ENCODE results near the gene C12orf56.
"Not testable (repeated sequence)": the region's sequence is repeated elsewhere in the genome, so short reads cannot be mapped to it uniquely, and the experiment has no call there.

The C12orf56 gene

DNA sequence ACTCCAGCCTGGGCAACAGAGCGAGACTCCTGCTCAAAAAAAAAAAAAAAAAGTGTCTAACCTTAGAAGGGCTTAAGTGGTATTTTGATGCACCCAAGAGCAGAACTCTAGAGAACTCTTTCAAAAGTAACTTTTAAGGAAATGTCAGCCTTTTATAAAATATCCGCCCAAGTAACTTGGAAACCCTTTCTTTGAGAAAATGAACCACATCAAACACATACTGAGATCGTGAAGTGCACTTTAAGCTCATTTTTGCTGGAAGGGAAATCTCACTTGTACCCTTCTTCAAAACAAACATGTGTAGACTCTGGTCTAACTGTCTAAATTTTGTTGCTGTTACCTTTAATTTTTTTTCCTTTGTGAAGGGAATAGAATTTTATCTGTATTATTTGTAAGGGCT lies 5.5 kb downstream of the C12orf56 start:
- DNase-seq: no peak

DNA sequence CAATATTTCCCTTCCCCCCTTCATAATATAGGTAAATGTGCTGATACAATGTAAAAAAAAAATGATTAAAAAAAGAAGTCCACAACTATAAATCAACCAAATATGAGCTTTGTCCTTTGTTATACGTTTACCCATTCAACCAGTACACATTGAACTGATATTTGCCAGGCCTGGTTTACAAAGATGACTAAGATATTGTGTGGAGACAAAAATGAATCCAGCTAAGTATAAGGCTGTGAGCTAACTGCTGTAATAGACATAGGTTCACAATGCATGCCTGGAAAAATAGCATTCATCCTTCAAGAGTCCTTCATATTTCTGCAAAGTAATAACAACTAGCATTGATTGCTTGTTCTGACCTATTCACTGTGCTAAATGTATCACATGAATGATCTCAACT lies 6.9 kb downstream of the C12orf56 start:
- DNase-seq: no peak

DNA sequence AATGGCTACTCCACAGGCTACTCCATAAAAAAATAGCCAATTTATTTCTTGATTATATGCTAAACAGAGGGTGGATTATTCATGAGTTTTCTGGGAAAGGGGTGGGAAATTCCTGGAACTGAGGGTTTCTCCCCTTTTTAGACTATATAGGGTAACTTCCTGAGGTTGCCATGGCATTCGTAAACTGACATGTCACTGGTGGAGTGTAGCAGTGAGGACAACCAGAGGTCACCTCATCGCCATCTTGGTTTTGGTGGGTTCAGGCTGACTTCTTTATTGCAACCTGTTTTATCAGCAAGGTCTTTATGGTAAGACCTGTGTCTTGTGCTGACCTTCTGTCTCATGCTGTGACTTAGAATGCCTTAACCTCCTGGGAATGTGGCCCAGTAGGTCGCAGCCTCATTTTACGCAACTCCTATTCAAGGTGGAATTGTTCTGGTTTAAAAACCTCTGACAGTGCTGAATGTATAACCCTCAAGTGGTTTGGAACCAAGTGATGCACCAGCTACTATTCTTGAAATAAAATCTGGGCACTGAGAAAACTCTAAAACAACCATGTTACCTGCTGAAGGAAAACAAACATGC lies 27.7 kb downstream of the C12orf56 start:
- no peak for DNase-seq

DNA sequence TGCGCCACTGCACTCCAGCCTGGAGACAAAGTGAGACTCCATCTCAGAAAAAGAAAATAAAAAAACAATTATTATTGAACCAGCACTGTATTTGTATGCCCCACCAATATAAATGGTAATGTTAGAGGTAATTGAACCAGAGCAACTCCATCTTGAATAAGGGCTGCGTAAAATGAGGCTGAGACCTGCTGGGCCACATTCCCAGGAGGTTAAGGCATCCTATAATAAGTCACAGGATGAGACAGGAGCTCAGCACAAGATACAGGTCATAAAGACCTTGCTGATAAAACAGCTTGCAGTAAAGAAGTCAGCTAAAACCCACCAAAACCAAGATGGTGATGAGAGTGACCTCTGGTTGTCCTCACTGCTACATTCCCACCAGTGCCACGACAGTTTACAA lies 29.4 kb downstream of the C12orf56 start:
- not testable (repeated sequence) for DNase-seq

GRCh38 chr12:64356209-64356608 lies 34.3 kb downstream of the C12orf56 start:
- not testable (repeated sequence) for DNase-seq

- DNase-seq: no peak
Measured at GRCh38 chr12:64352181-64352580, 38.4 kb downstream of the C12orf56 start.

DNA sequence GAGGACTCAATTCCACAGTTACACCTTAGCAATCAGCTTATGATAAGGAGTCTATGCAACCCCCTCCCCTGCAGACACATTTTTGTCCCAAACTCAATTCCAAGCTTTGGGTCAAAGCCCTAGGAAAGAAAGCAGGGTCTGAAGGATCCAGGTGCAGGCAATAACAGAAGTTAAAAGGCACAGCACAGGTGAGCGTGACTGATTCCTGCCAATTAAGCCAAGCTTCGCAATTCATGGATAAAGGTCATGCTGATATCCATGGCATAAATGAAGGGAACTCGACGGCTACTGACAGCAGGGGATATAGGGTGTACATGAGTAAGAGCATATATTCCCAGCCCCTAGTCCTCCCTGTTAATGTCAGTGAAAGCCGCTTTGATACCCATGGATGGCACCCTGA lies 39.3 kb downstream of the C12orf56 start:
- no peak for DNase-seq

- no peak for DNase-seq
Measured at GRCh38 chr12:64347630-64348029, 42.9 kb downstream of the C12orf56 start.

GRCh38 chr12:64344631-64345030 lies 45.9 kb downstream of the C12orf56 start:
- DNase-seq: not testable (repeated sequence)

GRCh38 chr12:64340546-64340945 lies 50.0 kb downstream of the C12orf56 start:
- DNase-seq: not testable (repeated sequence)

GRCh38 chr12:64335886-64336466 lies 54.6 kb downstream of the C12orf56 start:
- no peak for DNase-seq

GRCh38 chr12:64332938-64333337 lies 57.6 kb downstream of the C12orf56 start:
- no peak for DNase-seq

DNA sequence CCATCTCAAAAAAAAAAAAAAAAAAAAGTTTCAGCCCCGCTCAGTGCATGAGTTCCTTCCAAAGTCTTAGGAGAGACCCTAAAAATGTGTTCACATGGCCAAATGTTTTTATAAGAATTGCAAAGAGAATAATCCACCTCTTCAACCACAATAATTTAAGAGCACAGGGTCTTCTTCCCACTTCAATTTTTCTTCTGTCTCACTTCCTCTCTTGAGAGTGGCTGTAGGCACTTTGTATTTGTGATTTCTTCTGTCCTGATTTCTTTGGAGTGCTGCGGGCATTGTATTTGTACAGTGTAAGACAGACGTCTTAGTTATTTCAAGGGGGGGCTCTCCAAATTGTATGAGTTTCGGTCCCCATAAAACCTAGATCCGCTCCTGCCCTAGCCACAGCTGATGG lies 58.3 kb downstream of the C12orf56 start:
- no peak for DNase-seq

- DNase-seq: not testable (repeated sequence)
Measured at GRCh38 chr12:64329031-64329710, 61.4 kb downstream of the C12orf56 start.

GRCh38 chr12:64325055-64325454 lies 65.5 kb downstream of the C12orf56 start:
- DNase-seq: no peak

- DNase-seq: no peak
Measured at GRCh38 chr12:64323476-64324225, 66.9 kb downstream of the C12orf56 start.

- DNase-seq: no peak
Measured at GRCh38 chr12:64323006-64323405, 67.6 kb downstream of the C12orf56 start.

DNA sequence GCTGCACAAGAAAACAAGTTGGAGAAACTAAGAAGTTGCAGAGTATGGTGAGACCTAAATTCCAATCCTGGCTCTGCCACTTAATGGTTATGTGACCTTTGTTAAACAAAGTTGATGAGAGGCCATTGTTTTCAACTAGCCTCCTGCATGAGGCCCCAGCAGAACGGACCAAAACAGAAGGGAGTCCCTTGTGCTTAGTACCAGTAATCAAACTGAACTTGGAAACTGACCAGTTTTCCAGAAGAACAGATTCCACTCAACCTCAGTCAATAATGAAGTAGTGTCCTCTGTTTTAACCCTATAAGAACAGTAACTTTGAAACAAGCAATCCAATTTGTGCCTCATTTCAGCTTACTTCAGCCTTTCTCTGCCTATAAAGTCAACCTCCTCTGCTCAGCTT lies 69.9 kb downstream of the C12orf56 start:
- DNase-seq: no peak

DNA sequence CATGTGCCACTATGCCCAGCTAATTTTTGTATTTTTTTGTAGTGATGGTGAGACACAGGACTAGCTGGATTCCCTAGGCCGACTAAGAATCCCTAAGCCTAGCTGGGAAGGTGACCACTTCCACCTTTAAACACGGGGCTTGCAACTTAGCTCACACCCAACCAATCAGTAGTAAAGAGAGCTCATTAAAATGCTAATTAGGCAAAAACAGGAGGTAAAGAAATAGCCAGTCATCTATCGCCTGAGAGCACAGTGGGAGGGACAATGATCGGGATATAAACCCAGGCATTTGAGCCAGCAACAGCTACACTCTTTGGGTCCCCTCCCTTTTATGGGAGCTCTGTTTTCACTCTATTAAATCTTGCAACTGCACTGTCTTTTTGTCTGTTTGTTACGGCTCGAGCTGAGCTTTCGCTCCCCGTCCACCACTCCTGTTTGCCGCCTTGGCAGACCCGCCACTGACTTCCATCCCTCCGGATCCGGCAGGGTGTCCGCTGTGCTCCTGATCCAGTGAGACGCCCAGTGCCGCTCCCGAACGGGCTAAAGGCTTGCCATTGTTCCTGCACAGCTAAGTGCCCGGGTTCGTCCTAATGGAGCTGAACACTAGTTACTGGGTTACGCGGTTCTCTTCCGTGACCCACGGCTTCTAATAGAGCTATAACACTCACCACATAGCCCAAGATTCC lies 70.9 kb downstream of the C12orf56 start:
- not testable (repeated sequence) for DNase-seq

DNA sequence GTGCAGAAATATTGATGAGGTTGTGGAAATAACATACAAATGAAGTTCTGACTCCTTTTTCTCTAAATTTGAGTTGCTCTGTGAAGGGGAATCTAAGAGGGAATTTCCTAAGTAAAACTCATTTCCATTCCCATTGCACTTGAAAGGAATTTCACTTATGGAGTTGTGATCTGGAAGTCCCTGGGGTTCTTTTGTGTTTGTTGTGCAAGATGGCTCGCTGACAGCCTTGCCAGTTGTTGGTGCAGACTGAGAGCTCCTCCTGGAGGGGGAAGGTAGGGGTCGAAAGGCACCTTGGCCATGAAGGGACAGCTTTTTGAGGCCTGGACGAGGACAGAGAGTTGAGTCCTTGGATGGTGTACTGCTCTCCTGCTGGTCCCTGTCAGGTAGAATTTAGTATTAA lies 72.0 kb downstream of the C12orf56 start:
- no peak for DNase-seq

DNA sequence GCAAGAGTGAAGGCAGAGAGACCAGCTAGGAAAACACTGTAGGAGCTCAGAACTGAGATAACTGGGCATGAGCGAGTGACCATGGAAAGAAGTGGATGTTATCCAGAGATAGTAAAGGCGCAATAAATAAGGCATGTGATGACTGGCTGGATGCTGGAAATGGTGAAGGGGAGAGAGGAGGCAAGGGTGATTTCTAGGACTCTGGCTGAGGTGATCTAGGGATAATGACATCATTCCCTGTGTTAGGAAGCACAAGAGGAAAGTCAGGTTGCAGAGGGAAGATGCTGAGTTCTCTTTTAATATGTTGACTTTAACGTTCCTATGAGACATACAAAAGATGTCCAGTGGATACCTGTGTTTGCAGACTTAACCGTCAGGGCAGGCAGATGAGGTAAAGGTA lies 78.7 kb downstream of the C12orf56 start:
- no peak for DNase-seq

GRCh38 chr12:64304571-64304970 lies 86.0 kb downstream of the C12orf56 start:
- no peak for DNase-seq

DNA sequence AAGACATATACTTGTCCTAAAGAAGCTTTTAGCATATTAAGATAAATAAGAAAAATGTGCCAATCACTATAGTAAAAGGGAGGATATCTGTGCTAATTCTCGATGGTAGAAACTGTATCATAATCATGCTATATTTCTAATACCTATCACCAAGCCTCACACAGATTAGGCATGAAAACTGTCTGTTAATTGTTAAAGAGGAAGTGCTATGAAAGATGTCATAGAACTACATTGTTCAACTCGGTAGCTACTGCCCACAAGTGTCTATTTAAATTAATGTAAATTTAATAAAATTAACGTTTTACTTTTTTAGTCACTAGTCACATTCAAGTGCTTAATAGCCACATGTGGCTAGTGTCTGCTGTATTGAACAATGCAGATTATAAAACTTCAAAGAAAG lies 90.9 kb downstream of the C12orf56 start:
- DNase-seq: no peak

Data from NCI-H774 (cell line).